ENCODE measurements around the gene NDUFA5. TPM values are rescaled to one million over a fixed set of nuclear protein-coding genes. Genes with fewer than 3 reads are reported as not detected.

The NDUFA5 gene
- total RNA-seq, 4 donors from 2014 or later: 70.7 to 109 (median 79.7) TPM

- intact Hi-C loops (cut with DNase I): loop anchor here (5.0 kb wide), 1 partner anchor 43 kb away; no protein-coding TSS in a partner anchor
- DNase-seq (ENCODE audit: extremely low spot score): no peak
- WGBS: 7% methylated on average over 3 of the region's 3 CpGs
- Histone ChIP-seq H3K36me3 (no peaks in the 10 kb centered on the region), H3K4me3 (no peak overlapping the region), H3K9me3 (no peaks in the 10 kb centered on the region), H3K27me3 (no peaks in the 10 kb centered on the region), H3K27ac (replicated peaks in 1 of 4) (no peak overlapping the region), H3K4me1 (peaks cover 0 to 15% (median 2%) of the 10 kb centered on the region in 4 donors)
- TF ChIP-seq EP300 (IDR thresholded peaks at IDR 0.05) (no peak), CTCF (IDR thresholded peaks at IDR 0.05) (peak; percentile 67 to 75 (median 69)), POLR2A (IDR thresholded peaks at IDR 0.05; ENCODE audit: low read depth) (no peak)
Measured at GRCh38 chr7:123494193-123494796, 63.3 kb downstream of the NDUFA5 start.

- H3K9me3 ChIP-seq: no peaks in the 10 kb centered on the region
- no peak for DNase-seq (ENCODE audit: extremely low spot score)
- intact Hi-C loops (cut with DNase I): loop anchor here (5.0 kb wide), 1 partner anchor 45 kb away; no protein-coding TSS in a partner anchor
- no peaks in the 10 kb centered on the region for H3K36me3 ChIP-seq
- H3K4me1 ChIP-seq: peaks cover 0 to 15% (median 2%) of the 10 kb centered on the region in 4 donors
- TF ChIP-seq EP300 (IDR thresholded peaks at IDR 0.05) (no peak), POLR2A (IDR thresholded peaks at IDR 0.05; ENCODE audit: low read depth) (no peak), CTCF (IDR thresholded peaks at IDR 0.05) (peak in 1 of 3 experiments; percentile 4)
- H3K27me3 ChIP-seq: no peaks in the 10 kb centered on the region
- H3K4me3 ChIP-seq: no peak overlapping the region
- WGBS: 94% methylated on average over 3 of the region's 3 CpGs
- no peak overlapping the region for H3K27ac ChIP-seq (replicated peaks in 1 of 4)
Measured at GRCh38 chr7:123492485-123492884, 65.1 kb downstream of the NDUFA5 start.

Other genes with a start within 250 kb of the NDUFA5 start
- gene IQUB, start 23.2 kb downstream of the NDUFA5 start, total RNA-seq: 10 to 100 TPM in 1 of 4 donors, 1 to 10 TPM in 2, under 1 TPM in 1; 0.83 to 13.3 (median 6.7) TPM
- gene ASB15, start 44.0 kb upstream of the NDUFA5 start, total RNA-seq: not detected
- gene LMOD2, start 98.0 kb upstream of the NDUFA5 start, total RNA-seq: not detected
- 10 to 100 TPM; 36.0 to 51.5 (median 38.5) TPM for gene WASL, start 191.2 kb upstream of the NDUFA5 start, total RNA-seq